GM12873 (cell line): Measurements from ENCODE around the gene DNPH1.

Experiments
- CTCF ChIP-seq: IDR thresholded peaks from 2 replicates; pipeline ENCODE4 v1.5.1; 2012; ENCODE audit warnings: low read depth, mild to moderate bottlenecking, moderate library complexity, low read length, control low read depth; ENCODE audit not compliant: insufficient read depth; ENCODE audit errors: missing control alignments

Gene DNPH1

GRCh38 chr6:43262000-43262779 is 32.9 kb upstream of the DNPH1 start:
- no peak for TF ChIP-seq CTCF

- no peak for TF ChIP-seq CTCF
Measured at GRCh38 chr6:43261198-43261597, 31.9 kb upstream of the DNPH1 start.

DNA sequence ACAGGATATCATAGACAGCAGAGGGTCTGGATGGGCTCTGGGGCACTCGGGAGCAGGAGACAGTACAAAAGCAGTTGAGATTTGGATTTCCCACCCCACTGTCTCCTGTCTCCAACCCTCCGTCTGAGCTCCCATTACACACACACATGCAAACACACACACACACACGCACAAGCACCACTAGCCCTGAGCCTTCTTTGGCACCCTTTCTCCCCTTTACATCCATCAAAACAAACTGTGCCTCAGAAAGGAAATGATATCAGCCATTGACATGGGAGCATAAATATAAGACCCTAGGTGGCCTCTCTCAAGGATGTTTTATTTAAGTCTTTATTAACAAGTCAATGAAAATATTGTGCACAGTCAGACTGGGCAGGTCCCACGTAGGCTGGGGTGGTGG is 31.5 kb upstream of the DNPH1 start:
- no peak for TF ChIP-seq CTCF

DNA sequence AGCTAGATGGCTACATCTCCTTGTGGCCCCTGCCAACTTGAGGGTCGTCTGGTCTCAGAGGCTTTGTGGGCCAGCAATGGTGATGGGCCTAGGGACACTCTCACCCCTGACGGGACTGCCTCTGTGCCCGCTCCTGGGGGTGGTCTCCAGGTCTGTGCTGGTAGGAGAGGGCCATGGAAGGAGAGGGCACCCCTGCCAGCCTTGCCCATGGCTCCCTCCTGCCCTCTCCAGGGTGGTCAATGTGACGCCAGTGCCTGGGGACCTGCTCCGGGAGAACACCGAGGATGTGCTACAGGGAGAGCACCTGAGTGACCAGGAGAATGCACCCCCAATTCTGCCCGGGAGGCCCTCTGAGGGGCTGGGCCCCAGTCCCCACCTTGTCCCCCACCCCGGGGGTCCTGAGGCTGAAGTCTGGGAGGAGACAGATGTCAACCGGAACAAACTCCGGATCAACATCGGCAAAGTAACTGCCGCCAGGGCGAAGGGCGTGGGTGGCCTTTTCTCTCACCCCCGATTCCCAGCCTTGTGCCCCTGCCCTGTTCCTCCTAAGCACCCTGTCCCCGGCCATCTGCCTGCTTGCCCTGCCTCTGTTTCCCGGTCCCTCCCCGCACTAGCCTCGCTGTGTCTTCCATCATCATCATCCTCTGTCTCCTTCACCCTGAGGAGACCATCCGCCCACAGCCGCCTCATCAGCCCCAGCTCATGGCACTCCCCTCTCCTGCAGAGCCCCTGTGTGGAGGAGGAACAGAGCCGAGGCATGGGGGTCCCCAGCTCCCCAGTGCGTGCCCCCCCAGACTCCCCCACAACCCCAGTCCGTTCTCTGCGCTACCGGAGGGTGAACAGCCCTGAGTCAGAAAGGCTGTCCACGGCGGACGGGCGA is 29.8 kb upstream of the DNPH1 start:
- TF ChIP-seq CTCF, result no peak

GRCh38 chr6:43258180-43258579 is 28.9 kb upstream of the DNPH1 start:
- no peak for TF ChIP-seq CTCF

DNA sequence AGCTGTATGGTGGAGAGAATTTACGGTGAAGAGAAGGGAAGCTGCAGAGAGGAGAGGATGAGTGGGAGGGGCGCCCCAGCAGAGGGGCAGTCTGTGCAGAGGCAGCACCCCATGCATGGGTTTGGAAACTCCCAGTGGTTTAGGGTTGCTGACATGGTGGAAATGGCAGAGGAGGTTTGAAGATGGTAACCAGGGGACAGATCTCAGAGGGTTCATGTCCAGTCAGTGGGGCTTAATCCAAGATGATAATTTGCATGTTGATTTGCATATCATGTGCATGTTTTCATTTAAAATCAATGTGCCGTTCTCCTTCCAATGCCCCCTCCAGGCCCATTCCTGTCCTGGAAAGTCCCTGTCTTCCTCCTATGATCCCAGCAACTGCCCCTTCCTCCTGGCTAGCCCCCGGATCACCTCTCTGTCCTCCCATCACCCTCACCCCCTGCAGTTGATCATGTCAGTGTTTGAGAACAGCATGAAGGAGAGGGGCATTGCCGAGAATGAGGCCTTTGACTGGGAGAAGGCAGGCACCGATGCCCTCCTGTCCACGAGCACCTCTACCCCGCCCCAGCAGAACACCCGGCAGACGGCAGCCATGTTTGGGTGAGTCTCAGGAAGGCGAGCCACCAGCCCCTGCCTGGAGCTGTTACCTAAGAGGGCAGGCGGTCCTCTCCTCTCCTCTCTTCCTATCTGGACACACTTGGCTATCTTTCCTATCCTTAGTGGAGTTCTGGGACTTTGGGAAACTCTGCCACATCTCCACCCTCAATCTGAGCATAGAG is 28.3 kb upstream of the DNPH1 start:
- TF ChIP-seq CTCF, result no peak
